WI38 (cell line): ENCODE results near the gene CCL2.

ENCODE experiments used
- H3K4me3 ChIP-seq: 2 replicates; pipeline ENCODE4 v1.5.1; 2011; ENCODE audit warnings: low read depth, mild to moderate bottlenecking, control low read depth, low read length
- TF ChIP-seq, protein P1 (sequence below): IDR thresholded peaks from 2 replicates; pipeline ENCODE4 v1.5.1; 2012; ENCODE audit warnings: low read depth, mild to moderate bottlenecking, control low read depth, low read length

Gene CCL2

GRCh38 chr17:34261568-34262337 is 6.7 kb downstream of the CCL2 start:
- H3K4me3 ChIP-seq = no peak overlapping the region
- TF ChIP-seq, protein P1, sequence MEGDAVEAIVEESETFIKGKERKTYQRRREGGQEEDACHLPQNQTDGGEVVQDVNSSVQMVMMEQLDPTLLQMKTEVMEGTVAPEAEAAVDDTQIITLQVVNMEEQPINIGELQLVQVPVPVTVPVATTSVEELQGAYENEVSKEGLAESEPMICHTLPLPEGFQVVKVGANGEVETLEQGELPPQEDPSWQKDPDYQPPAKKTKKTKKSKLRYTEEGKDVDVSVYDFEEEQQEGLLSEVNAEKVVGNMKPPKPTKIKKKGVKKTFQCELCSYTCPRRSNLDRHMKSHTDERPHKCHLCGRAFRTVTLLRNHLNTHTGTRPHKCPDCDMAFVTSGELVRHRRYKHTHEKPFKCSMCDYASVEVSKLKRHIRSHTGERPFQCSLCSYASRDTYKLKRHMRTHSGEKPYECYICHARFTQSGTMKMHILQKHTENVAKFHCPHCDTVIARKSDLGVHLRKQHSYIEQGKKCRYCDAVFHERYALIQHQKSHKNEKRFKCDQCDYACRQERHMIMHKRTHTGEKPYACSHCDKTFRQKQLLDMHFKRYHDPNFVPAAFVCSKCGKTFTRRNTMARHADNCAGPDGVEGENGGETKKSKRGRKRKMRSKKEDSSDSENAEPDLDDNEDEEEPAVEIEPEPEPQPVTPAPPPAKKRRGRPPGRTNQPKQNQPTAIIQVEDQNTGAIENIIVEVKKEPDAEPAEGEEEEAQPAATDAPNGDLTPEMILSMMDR = no peak

DNA sequence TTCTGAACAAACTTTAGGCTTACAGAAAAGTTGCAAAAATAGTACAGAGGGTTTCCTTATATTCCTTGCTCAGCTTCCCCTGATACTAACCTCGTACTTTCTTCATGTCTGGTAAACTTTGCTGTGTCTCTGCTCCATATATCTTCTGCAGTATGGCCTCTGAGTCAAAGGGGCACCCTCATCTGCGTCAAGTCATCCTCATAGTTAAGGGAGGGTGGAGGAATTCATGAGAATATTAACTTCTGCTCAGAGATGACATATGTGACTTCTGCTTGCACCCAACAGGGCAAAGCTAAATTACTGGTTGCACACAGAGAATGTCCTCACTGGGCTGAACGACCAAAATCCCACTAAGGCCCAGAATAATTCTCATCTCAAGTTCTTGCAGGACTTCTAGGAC is 10.6 kb downstream of the CCL2 start:
- TF ChIP-seq, protein P1 = no peak
- H3K4me3 ChIP-seq = no peak overlapping the region

DNA sequence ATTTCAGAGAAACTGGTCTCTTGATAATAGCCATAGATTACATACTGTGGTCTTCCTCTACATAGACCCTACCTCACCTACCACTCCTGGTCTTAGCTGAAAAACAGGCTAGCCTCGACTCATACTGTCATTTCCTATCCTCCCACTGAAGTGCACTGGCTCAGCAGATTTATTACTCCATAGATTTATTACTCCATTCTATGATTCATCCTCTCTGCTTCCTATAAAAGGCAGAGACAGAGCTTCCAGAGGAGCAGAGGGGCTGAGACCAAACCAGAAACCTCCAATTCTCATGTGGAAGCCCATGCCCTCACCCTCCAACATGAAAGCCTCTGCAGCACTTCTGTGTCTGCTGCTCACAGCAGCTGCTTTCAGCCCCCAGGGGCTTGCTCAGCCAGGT is 14.9 kb downstream of the CCL2 start, which contains the start of gene CCL7:
Gene CCL7, plus strand, starts transcription at position 253 of the 400 bp plus-strand sequence. Its CDS starts 70 bp downstream, at position 323.
- no peak within 1 kb of the TSS for H3K4me3 ChIP-seq
- TF ChIP-seq, protein P1 = no peak

GRCh38 chr17:34275881-34276280 is 20.8 kb downstream of the CCL2 start:
- TF ChIP-seq, protein P1 = no peak

GRCh38 chr17:34276826-34277225 is 21.7 kb downstream of the CCL2 start:
- H3K4me3 ChIP-seq = no peak overlapping the region
- TF ChIP-seq, protein P1 = no peak

More at GRCh38 chr17:34275881-34276280, 20.8 kb downstream of the CCL2 start:
- H3K4me3 ChIP-seq = no peak overlapping the region

GRCh38 chr17:34283571-34283970 is 28.5 kb downstream of the CCL2 start:
- H3K4me3 ChIP-seq = no peak overlapping the region
- TF ChIP-seq, protein P1 = no peak

GRCh38 chr17:34285286-34285792 is 30.3 kb downstream of the CCL2 start, which contains the start of gene CCL11:
TSS of gene CCL11 (plus strand) at chr17:34285742. CDS start at chr17:34285809, 67 bp downstream.
- no peak within 1 kb of the TSS for H3K4me3 ChIP-seq
- TF ChIP-seq, protein P1 = no peak
